HL-60 (cell line): ENCODE results near the gene ACTN2.
"Not testable (repeated sequence)": the region's sequence is repeated elsewhere in the genome, so short reads cannot be mapped to it uniquely, and the experiment has no call there.

ENCODE experiments used
- GABPA ChIP-seq: IDR thresholded peaks from 2 replicates; pipeline ENCODE4 v1.6.1; 2012; ENCODE audit warnings: low read depth
- TF ChIP-seq, protein P1 (sequence below): IDR thresholded peaks from one replicate; pipeline ENCODE4 v1.5.1; 2011; ENCODE audit warnings: low read length, control low read depth, inconsistent platforms; ENCODE audit not compliant: insufficient read depth

DNA sequence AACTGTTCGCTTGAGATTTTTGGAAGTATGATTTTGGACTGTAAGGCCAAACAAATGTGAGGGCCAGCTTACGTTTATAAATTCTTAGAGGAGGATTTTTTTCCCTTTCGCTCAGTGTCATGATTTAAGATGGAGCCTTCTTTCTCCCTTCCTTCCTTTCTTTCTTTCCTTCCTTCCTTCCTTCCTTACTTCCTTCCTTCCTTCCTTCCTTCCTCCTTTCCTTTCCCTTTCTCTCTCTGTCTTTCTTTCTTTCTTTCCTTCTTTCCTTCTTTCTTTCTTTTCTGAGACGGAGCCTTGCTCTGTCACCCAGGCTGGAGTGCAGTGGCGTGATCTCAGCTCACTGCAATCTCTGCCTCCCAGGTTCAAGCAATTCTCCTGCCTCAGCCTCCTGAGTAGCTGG is 17.4 kb upstream of the ACTN2 start:
- TF ChIP-seq, protein P1, sequence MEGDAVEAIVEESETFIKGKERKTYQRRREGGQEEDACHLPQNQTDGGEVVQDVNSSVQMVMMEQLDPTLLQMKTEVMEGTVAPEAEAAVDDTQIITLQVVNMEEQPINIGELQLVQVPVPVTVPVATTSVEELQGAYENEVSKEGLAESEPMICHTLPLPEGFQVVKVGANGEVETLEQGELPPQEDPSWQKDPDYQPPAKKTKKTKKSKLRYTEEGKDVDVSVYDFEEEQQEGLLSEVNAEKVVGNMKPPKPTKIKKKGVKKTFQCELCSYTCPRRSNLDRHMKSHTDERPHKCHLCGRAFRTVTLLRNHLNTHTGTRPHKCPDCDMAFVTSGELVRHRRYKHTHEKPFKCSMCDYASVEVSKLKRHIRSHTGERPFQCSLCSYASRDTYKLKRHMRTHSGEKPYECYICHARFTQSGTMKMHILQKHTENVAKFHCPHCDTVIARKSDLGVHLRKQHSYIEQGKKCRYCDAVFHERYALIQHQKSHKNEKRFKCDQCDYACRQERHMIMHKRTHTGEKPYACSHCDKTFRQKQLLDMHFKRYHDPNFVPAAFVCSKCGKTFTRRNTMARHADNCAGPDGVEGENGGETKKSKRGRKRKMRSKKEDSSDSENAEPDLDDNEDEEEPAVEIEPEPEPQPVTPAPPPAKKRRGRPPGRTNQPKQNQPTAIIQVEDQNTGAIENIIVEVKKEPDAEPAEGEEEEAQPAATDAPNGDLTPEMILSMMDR: not testable (repeated sequence)
- not testable (repeated sequence) for TF ChIP-seq GABPA
